OCI-LY3 (cell line): ENCODE measurements around the gene KANSL1.

ENCODE experiments used
- H2AFZ ChIP-seq: fragments of 200-600, 300-600 bp; shearing (Covaris generic); 2 replicates; pipeline ENCODE4 v1.6.0; 2014; ENCODE audit warnings: antibody characterized with exemption, low read depth, low read length
- H3K27ac ChIP-seq: fragments of 200-600, 300-600 bp; sonication (generic); 2 replicates; pipeline ENCODE4 v1.5.1; 2014; ENCODE audit warnings: mild to moderate bottlenecking, low read length, moderate library complexity, mixed read lengths
- H3K27me3 ChIP-seq: fragments of 200-600, 300-600 bp; sonication (generic); 2 replicates; pipeline ENCODE4 v1.6.1; 2014; ENCODE audit warnings: low read depth, low read length, mixed read lengths
- H3K36me3 ChIP-seq: fragments of 200-600, 300-600 bp; sonication (generic); replicated peaks from 2 replicates; pipeline ENCODE3; 2014; ENCODE audit warnings: low read depth, low read length, mixed read lengths
- H3K4me1 ChIP-seq: fragments of 300-600, 200-600 bp; sonication (generic); 2 replicates; pipeline ENCODE4 v1.6.1; 2014; ENCODE audit warnings: low read length, mixed read lengths
- H3K4me2 ChIP-seq: fragments of 200-600, 300-600 bp; sonication (generic); 2 replicates; pipeline ENCODE4 v1.6.1; 2014; ENCODE audit warnings: low read length, mixed read lengths
- H3K4me3 ChIP-seq: fragments of 300-600, 200-600 bp; sonication (generic); 2 replicates; pipeline ENCODE4 v1.5.1; 2014; ENCODE audit warnings: antibody characterized with exemption, mild to moderate bottlenecking, low read length, moderate library complexity
- H3K79me2 ChIP-seq: fragments of 300-600, 200-600 bp; shearing (Covaris generic); 2 replicates; pipeline ENCODE4 v1.6.1; 2014; ENCODE audit warnings: mild to moderate bottlenecking, low read length, mixed read lengths
- H3K9ac ChIP-seq: fragments of 300-600, 200-600 bp; shearing (Covaris generic); 2 replicates; pipeline ENCODE4 v1.6.0; 2014; ENCODE audit warnings: mild to moderate bottlenecking, low read length, moderate library complexity
- H3K9me3 ChIP-seq: fragments of 200-600, 300-600 bp; shearing (Covaris generic); 2 replicates; pipeline ENCODE4 v1.6.1; 2014; ENCODE audit warnings: low read length, mixed read lengths; ENCODE audit not compliant: insufficient read depth
- H4K20me1 ChIP-seq: fragments of 200-600, 300-600 bp; sonication (generic); 2 replicates; pipeline ENCODE4 v1.6.1; 2016; ENCODE audit warnings: low read length, mixed read lengths; ENCODE audit not compliant: insufficient read depth
- CTCF ChIP-seq: fragments of 200-600, 300-600 bp; sonication (generic); IDR thresholded peaks from 2 replicates; pipeline ENCODE4 v1.5.1; 2014; ENCODE audit warnings: antibody characterized with exemption, low read length, low read depth
- EZH2phosphoT487 ChIP-seq: fragments of 200-600 bp; shearing (Covaris generic); IDR thresholded peaks from 2 replicates; pipeline ENCODE4 v1.6.1; 2018; ENCODE audit warnings: antibody characterized with exemption, mixed run types, low read depth

KANSL1 gene

GRCh38 chr17:46012506-46013079, 180.6 kb downstream of the KANSL1 start:
- TF ChIP-seq EZH2phosphoT487: no peak
- no peak for TF ChIP-seq CTCF
- H3K4me1 ChIP-seq: no peaks in the 10 kb centered on the region
- no peak overlapping the region for H3K4me2 ChIP-seq
- no peak overlapping the region for H3K27ac ChIP-seq
- H2AFZ ChIP-seq: no peak overlapping the region
- H3K27me3 ChIP-seq: peaks cover 20% of the 10 kb centered on the region
- H3K9me3 ChIP-seq: no peaks in the 10 kb centered on the region
- H3K4me3 ChIP-seq: no peak overlapping the region
- H3K36me3 ChIP-seq: no peaks in the 10 kb centered on the region
- no peak overlapping the region for H3K9ac ChIP-seq
- H3K79me2 ChIP-seq: no peaks in the 10 kb centered on the region
- no peaks in the 10 kb centered on the region for H4K20me1 ChIP-seq

GRCh38 chr17:46011711-46012505, 181.3 kb downstream of the KANSL1 start:
- no peaks in the 10 kb centered on the region for H4K20me1 ChIP-seq

GRCh38 chr17:46010597-46011186, 182.5 kb downstream of the KANSL1 start:
- TF ChIP-seq CTCF (no peak; the same call in 1 of the 2 replicates), EZH2phosphoT487 (no peak)
- no peaks in the 10 kb centered on the region for H3K36me3 ChIP-seq
- H3K4me1 ChIP-seq: no peaks in the 10 kb centered on the region
- peak overlapping the region; percentile 56; the same call in 1 of the 2 replicates for H3K4me3 ChIP-seq
- H3K27me3 ChIP-seq: peaks cover 20% of the 10 kb centered on the region
- no peak overlapping the region for H3K27ac ChIP-seq
- no peak overlapping the region for H2AFZ ChIP-seq
- no peaks in the 10 kb centered on the region for H3K79me2 ChIP-seq
- H3K9me3 ChIP-seq: no peaks in the 10 kb centered on the region
- H3K4me2 ChIP-seq: peak overlapping the region; percentile 52
- no peaks in the 10 kb centered on the region for H4K20me1 ChIP-seq
- no peak overlapping the region for H3K9ac ChIP-seq

More at GRCh38 chr17:46011711-46012505, 181.3 kb downstream of the KANSL1 start:
- H3K4me1 ChIP-seq: no peaks in the 10 kb centered on the region
- H3K36me3 ChIP-seq: no peaks in the 10 kb centered on the region
- no peak overlapping the region for H3K27ac ChIP-seq
- H3K4me3 ChIP-seq: no peak overlapping the region
- H3K4me2 ChIP-seq: no peak overlapping the region
- H3K9me3 ChIP-seq: no peaks in the 10 kb centered on the region
- no peak overlapping the region for H3K9ac ChIP-seq
- peaks cover 20% of the 10 kb centered on the region for H3K27me3 ChIP-seq
- no peak for TF ChIP-seq EZH2phosphoT487
- TF ChIP-seq CTCF: no peak
- no peaks in the 10 kb centered on the region for H3K79me2 ChIP-seq
- H2AFZ ChIP-seq: no peak overlapping the region
